ENCODE measurements around the gene COMT. TPM values are rescaled to one million over a fixed set of nuclear protein-coding genes. Genes with fewer than 3 reads are reported as not detected.
A peak's percentile ranks its signal among the peaks of the same experiment; 100 is the strongest.

Gene COMT
- total RNA-seq, 2 donors from 2014 or later: 53.4 to 133 TPM

- no peaks in the 10 kb centered on the region for H3K9me3 Mint-ChIP-seq
- ATAC-seq (replicated peaks): no peak
- peaks cover under 1% of the 10 kb centered on the region for H3K36me3 Mint-ChIP-seq (ENCODE audit: low read depth)
- no peaks in the 10 kb centered on the region for H3K4me1 Mint-ChIP-seq
- H3K27me3 Mint-ChIP-seq: no peaks in the 10 kb centered on the region
- H3K4me3 Mint-ChIP-seq: no peak overlapping the region
- no peak overlapping the region for H3K27ac Mint-ChIP-seq
These were observed 31.3 kb downstream of the COMT start for GRCh38 chr22:19972652-19973550.

- Mint-ChIP-seq H3K36me3 (ENCODE audit: low read depth) (no peaks in the 10 kb centered on the region), H3K4me3 (no peak overlapping the region), H3K4me1 (no peaks in the 10 kb centered on the region), H3K27me3 (no peaks in the 10 kb centered on the region), H3K27ac (no peak overlapping the region), H3K9me3 (no peaks in the 10 kb centered on the region)
- no peak for ATAC-seq (replicated peaks)
These were observed 32.1 kb downstream of the COMT start for GRCh38 chr22:19973551-19974267.

- ATAC-seq (replicated peaks): no peak
- no peak overlapping the region for H3K27ac Mint-ChIP-seq
- no peaks in the 10 kb centered on the region for H3K9me3 Mint-ChIP-seq
- no peaks in the 10 kb centered on the region for H3K27me3 Mint-ChIP-seq
- no peak overlapping the region for H3K4me3 Mint-ChIP-seq
- no peaks in the 10 kb centered on the region for H3K36me3 Mint-ChIP-seq (ENCODE audit: low read depth)
- H3K4me1 Mint-ChIP-seq: no peaks in the 10 kb centered on the region
These were observed 32.8 kb downstream of the COMT start for GRCh38 chr22:19974268-19974861.

- no peaks in the 10 kb centered on the region for H3K27me3 Mint-ChIP-seq
- no peak for ATAC-seq (replicated peaks)
- H3K9me3 Mint-ChIP-seq: no peaks in the 10 kb centered on the region
- H3K36me3 Mint-ChIP-seq (ENCODE audit: low read depth): no peaks in the 10 kb centered on the region
- H3K4me3 Mint-ChIP-seq: no peak overlapping the region
- no peaks in the 10 kb centered on the region for H3K4me1 Mint-ChIP-seq
- peak overlapping the region; percentile 39 for H3K27ac Mint-ChIP-seq
These were observed 33.5 kb downstream of the COMT start for GRCh38 chr22:19974935-19975706.

GRCh38 chr22:19975707-19976035 is 34.1 kb downstream of the COMT start:
- Mint-ChIP-seq H3K9me3 (no peaks in the 10 kb centered on the region), H3K4me3 (no peak overlapping the region), H3K27me3 (no peaks in the 10 kb centered on the region), H3K36me3 (ENCODE audit: low read depth) (no peaks in the 10 kb centered on the region), H3K4me1 (no peaks in the 10 kb centered on the region), H3K27ac (peak overlapping the region; percentile 39)
- no peak for ATAC-seq (replicated peaks)

- no peaks in the 10 kb centered on the region for H3K4me1 Mint-ChIP-seq
- H3K4me3 Mint-ChIP-seq: no peak overlapping the region
- no peaks in the 10 kb centered on the region for H3K36me3 Mint-ChIP-seq (ENCODE audit: low read depth)
- H3K27ac Mint-ChIP-seq: peak overlapping the region; percentile 40
- H3K9me3 Mint-ChIP-seq: no peaks in the 10 kb centered on the region
- H3K27me3 Mint-ChIP-seq: no peaks in the 10 kb centered on the region
- ATAC-seq (replicated peaks): no peak
These were observed 35.1 kb downstream of the COMT start for GRCh38 chr22:19976671-19977070.

GRCh38 chr22:19977296-19978243 is 36.0 kb downstream of the COMT start:
- no peak overlapping the region for H3K4me3 Mint-ChIP-seq
- no peaks in the 10 kb centered on the region for H3K36me3 Mint-ChIP-seq (ENCODE audit: low read depth)
- no peaks in the 10 kb centered on the region for H3K27me3 Mint-ChIP-seq
- no peak overlapping the region for H3K27ac Mint-ChIP-seq
- no peak for ATAC-seq (replicated peaks)
- no peaks in the 10 kb centered on the region for H3K4me1 Mint-ChIP-seq
- no peaks in the 10 kb centered on the region for H3K9me3 Mint-ChIP-seq

- Mint-ChIP-seq H3K27ac (no peak overlapping the region), H3K4me3 (no peak overlapping the region)
These were observed 37.2 kb downstream of the COMT start for GRCh38 chr22:19978748-19979147.

GRCh38 chr22:19979712-19980493 is 38.3 kb downstream of the COMT start:
- no peak overlapping the region for H3K4me3 Mint-ChIP-seq

More at GRCh38 chr22:19978748-19979147, 37.2 kb downstream of the COMT start:
- no peaks in the 10 kb centered on the region for H3K27me3 Mint-ChIP-seq
- no peaks in the 10 kb centered on the region for H3K9me3 Mint-ChIP-seq
- no peaks in the 10 kb centered on the region for H3K4me1 Mint-ChIP-seq
- no peaks in the 10 kb centered on the region for H3K36me3 Mint-ChIP-seq (ENCODE audit: low read depth)
- no peak for ATAC-seq (replicated peaks)

GRCh38 chr22:19980766-19981165 is 39.2 kb downstream of the COMT start:
- H3K9me3 Mint-ChIP-seq: no peaks in the 10 kb centered on the region
- H3K4me1 Mint-ChIP-seq: no peaks in the 10 kb centered on the region
- H3K27me3 Mint-ChIP-seq: no peaks in the 10 kb centered on the region
- ATAC-seq (replicated peaks): no peak
- H3K4me3 Mint-ChIP-seq: no peak overlapping the region
- no peak overlapping the region for H3K27ac Mint-ChIP-seq
- H3K36me3 Mint-ChIP-seq (ENCODE audit: low read depth): no peaks in the 10 kb centered on the region

More at GRCh38 chr22:19979712-19980493, 38.3 kb downstream of the COMT start:
- H3K27me3 Mint-ChIP-seq: no peaks in the 10 kb centered on the region
- ATAC-seq (replicated peaks): no peak
- H3K4me1 Mint-ChIP-seq: no peaks in the 10 kb centered on the region
- H3K36me3 Mint-ChIP-seq (ENCODE audit: low read depth): no peaks in the 10 kb centered on the region
- no peak overlapping the region for H3K27ac Mint-ChIP-seq
- no peaks in the 10 kb centered on the region for H3K9me3 Mint-ChIP-seq

- no peaks in the 10 kb centered on the region for H3K27me3 Mint-ChIP-seq
- no peak for ATAC-seq (replicated peaks)
- H3K4me1 Mint-ChIP-seq: no peaks in the 10 kb centered on the region
- H3K36me3 Mint-ChIP-seq (ENCODE audit: low read depth): no peaks in the 10 kb centered on the region
- H3K9me3 Mint-ChIP-seq: no peaks in the 10 kb centered on the region
- H3K4me3 Mint-ChIP-seq: no peak overlapping the region
- H3K27ac Mint-ChIP-seq: no peak overlapping the region
These were observed 39.8 kb downstream of the COMT start for GRCh38 chr22:19981171-19981960.

Data from activated T-helper 17 cell treated with anti-CD3 and anti-CD28 coated beads, Interleukin-2, amount 50 U/mL, for 72 hours (primary cell).